ENCODE measurements around the gene PPP1R3G.

The PPP1R3G gene

GRCh38 chr6:5089481-5090438 lies 4.6 kb downstream of the PPP1R3G start:
- Histone ChIP-seq H3K36me3 (ENCODE audit: control insufficient read depth, insufficient read depth, low read length) (no peaks in the 10 kb centered on the region), H3K4me3 (replicated peaks; ENCODE audit: low read depth, low read length) (no peak overlapping the region), H3K27me3 (replicated peaks; ENCODE audit: control insufficient read depth, insufficient read depth, low read length) (peaks cover 2% of the 10 kb centered on the region; the same call in 1 of the 2 replicates)
- DNase-seq (ENCODE audit: extremely low read depth, insufficient read length), result no peak
- no peak for TF ChIP-seq CTCF (IDR thresholded peaks at IDR 0.05; ENCODE audit: insufficient read depth, low read length, poor library complexity, severe bottlenecking)

GRCh38 chr6:5090603-5091002 lies 5.5 kb downstream of the PPP1R3G start:
- peaks cover 2% of the 10 kb centered on the region; the same call in 1 of the 2 replicates for H3K27me3 ChIP-seq (replicated peaks; ENCODE audit: control insufficient read depth, insufficient read depth, low read length)

GRCh38 chr6:5091210-5092069 lies 6.3 kb downstream of the PPP1R3G start:
- no peak for TF ChIP-seq CTCF (IDR thresholded peaks at IDR 0.05; ENCODE audit: insufficient read depth, low read length, poor library complexity, severe bottlenecking)

More at GRCh38 chr6:5090603-5091002, 5.5 kb downstream of the PPP1R3G start:
- no peak overlapping the region for H3K4me3 ChIP-seq (replicated peaks; ENCODE audit: low read depth, low read length)
- DNase-seq (ENCODE audit: extremely low read depth, insufficient read length), result no peak
- no peak for TF ChIP-seq CTCF (IDR thresholded peaks at IDR 0.05; ENCODE audit: insufficient read depth, low read length, poor library complexity, severe bottlenecking)
- no peaks in the 10 kb centered on the region for H3K36me3 ChIP-seq (ENCODE audit: control insufficient read depth, insufficient read depth, low read length)

GRCh38 chr6:5093231-5094015 lies 8.3 kb downstream of the PPP1R3G start:
- no peak for TF ChIP-seq CTCF (IDR thresholded peaks at IDR 0.05; ENCODE audit: insufficient read depth, low read length, poor library complexity, severe bottlenecking)
- Histone ChIP-seq H3K4me3 (replicated peaks; ENCODE audit: low read depth, low read length) (no peak overlapping the region), H3K27me3 (replicated peaks; ENCODE audit: control insufficient read depth, insufficient read depth, low read length) (no peaks in the 10 kb centered on the region), H3K36me3 (ENCODE audit: control insufficient read depth, insufficient read depth, low read length) (no peaks in the 10 kb centered on the region)
- no peak for DNase-seq (ENCODE audit: extremely low read depth, insufficient read length)

More at GRCh38 chr6:5091210-5092069, 6.3 kb downstream of the PPP1R3G start:
- peaks cover 2% of the 10 kb centered on the region; the same call in 1 of the 2 replicates for H3K27me3 ChIP-seq (replicated peaks; ENCODE audit: control insufficient read depth, insufficient read depth, low read length)
- DNase-seq (ENCODE audit: extremely low read depth, insufficient read length), result no peak
- H3K36me3 ChIP-seq (ENCODE audit: control insufficient read depth, insufficient read depth, low read length), result no peaks in the 10 kb centered on the region
- H3K4me3 ChIP-seq (replicated peaks; ENCODE audit: low read depth, low read length), result no peak overlapping the region

GRCh38 chr6:5094327-5094726 lies 9.2 kb downstream of the PPP1R3G start:
- no peak for TF ChIP-seq CTCF (IDR thresholded peaks at IDR 0.05; ENCODE audit: insufficient read depth, low read length, poor library complexity, severe bottlenecking)
- Histone ChIP-seq H3K4me3 (replicated peaks; ENCODE audit: low read depth, low read length) (no peak overlapping the region), H3K27me3 (replicated peaks; ENCODE audit: control insufficient read depth, insufficient read depth, low read length) (no peaks in the 10 kb centered on the region), H3K36me3 (ENCODE audit: control insufficient read depth, insufficient read depth, low read length) (no peaks in the 10 kb centered on the region)
- no peak for DNase-seq (ENCODE audit: extremely low read depth, insufficient read length)

Measured in GM06990 (cell line).